T-cell (primary cell): Measurements from ENCODE around the gene MRFAP1L1. TPM values are rescaled to one million over a fixed set of nuclear protein-coding genes. Genes with fewer than 3 reads are reported as not detected.
"Not testable (repeated sequence)": the region's sequence is repeated elsewhere in the genome, so short reads cannot be mapped to it uniquely, and the experiment has no call there.

Source experiments
- ATAC-seq, 4 experiments: fragments of 200-7000 bp in 3 of 4; fragments of 150-1000 bp in 1 of 4; cut with Tn5 transposase; replicated peaks in 1 of 4; 1 replicate in 3 of 4; 2 replicates in 1 of 4; pipeline ENCODE4 v1.10.0; 2021; ENCODE audit warnings: moderate library complexity in 3 of 4, mild to moderate bottlenecking in 2 of 4, moderate number of reproducible peaks in 1 of 4
- CTCF ChIA-PET, 2 donors: fragments of 300-600 bp; sonication (Branson Sonifier 250); formaldehyde crosslinking; loops; one replicate each; lab custom pipeline; 2022; ENCODE audit warnings: antibody characterized with exemption in 2 of 2; lab: Charles Lee
- POLR2A ChIA-PET, 2 donors: fragments of 300-600 bp; sonication (Branson Sonifier 250); formaldehyde crosslinking; loops; one replicate each; lab custom pipeline; 2022; ENCODE audit warnings: antibody characterized with exemption in 2 of 2; lab: Charles Lee
- DNase-seq, 35 experiments: peaks; one replicate each; pipeline versions ENCODE4 v3.0.0 to v3.0.0-alpha.2; 2013 to 2023
- H3K27ac ChIP-seq: one replicate; pipeline ENCODE4 v1.5.1; 2013; ENCODE audit warnings: low read length
- H3K27me3 ChIP-seq, 2 experiments: replicated peaks in 1 of 2; 1 replicate in 1 of 2; 2 replicates in 1 of 2; pipeline versions ENCODE4 v1.6.1 to v1.7.0; 2013; ENCODE audit warnings: low read length in 1 of 2, mixed read lengths in 1 of 2; ENCODE audit not compliant: control insufficient read depth in 2 of 2, insufficient read depth in 2 of 2; ENCODE audit errors: extremely low read depth in 1 of 2
- H3K36me3 ChIP-seq, 2 donors: 1 replicate in 1 of 2; 2 replicates in 1 of 2; pipeline versions ENCODE4 v1.6.1 to v1.7.0; 2013; ENCODE audit warnings: low read length in 1 of 2; ENCODE audit not compliant: control insufficient read depth in 2 of 2, insufficient read depth in 1 of 2; ENCODE audit errors: extremely low read depth in 1 of 2
- H3K4me1 ChIP-seq, 2 experiments: 1 replicate in 1 of 2; 2 replicates in 1 of 2; pipeline versions ENCODE4 v1.6.1 to v1.7.0; 2013; ENCODE audit warnings: low read length in 2 of 2, mixed read lengths in 1 of 2; ENCODE audit not compliant: insufficient read depth in 2 of 2, control insufficient read depth in 1 of 2; ENCODE audit errors: extremely low read depth in 1 of 2
- H3K4me3 ChIP-seq, 2 donors: 1 replicate in 1 of 2; 2 replicates in 1 of 2; pipeline versions ENCODE4 v1.5.1 to v1.7.0; 2013; ENCODE audit warnings: mild to moderate bottlenecking in 2 of 2, low read length in 1 of 2, moderate library complexity in 1 of 2; ENCODE audit not compliant: control insufficient read depth in 1 of 2; ENCODE audit errors: extremely low read depth in 1 of 2
- H3K9me3 ChIP-seq: 2 replicates; pipeline ENCODE4 v1.7.0; 2013
- H3K27ac Mint-ChIP-seq, 2 donors: one replicate each; pipeline ENCODE4 v1.8.0; 2020 to 2021; ENCODE audit warnings: mild to moderate bottlenecking in 2 of 2, mixed read lengths in 2 of 2
- H3K27me3 Mint-ChIP-seq, 2 donors: one replicate each; pipeline ENCODE4 v1.8.0; 2021 to 2022; ENCODE audit warnings: mixed read lengths in 2 of 2
- H3K36me3 Mint-ChIP-seq: one replicate; pipeline ENCODE4 v1.8.0; 2021; ENCODE audit warnings: mixed read lengths
- H3K4me1 Mint-ChIP-seq, 3 donors: one replicate each; pipeline ENCODE4 v1.8.0; 2020 to 2022; ENCODE audit warnings: mixed read lengths in 3 of 3, mild to moderate bottlenecking in 1 of 3
- H3K4me3 Mint-ChIP-seq, 3 donors: one replicate each; pipeline ENCODE4 v1.8.0; 2020 to 2022; ENCODE audit warnings: mild to moderate bottlenecking in 3 of 3, mixed read lengths in 3 of 3, moderate library complexity in 3 of 3
- H3K9me3 Mint-ChIP-seq, 3 donors: one replicate each; pipeline ENCODE4 v1.8.0; 2020 to 2022; ENCODE audit warnings: mixed read lengths in 3 of 3
- WGBS: methylation state at CpG from one replicate; pipeline ENCODE4 v1.1.5; 2013; ENCODE audit warnings: missing lambda C conversion rate; ENCODE audit not compliant: insufficient coverage; 5-methylcytosine and 5-hydroxymethylcytosine counted together
- total RNA-seq, 35 experiments: library from RNA in 6 of 35; stranded (reverse) in 6 of 35; fragments of 120-200 nt in 1 of 35; gene quantifications; one replicate each; pipeline versions ENCODE4 v1.2.1 to v1.2.4 and lab custom pipeline; 2013 to 2026

The MRFAP1L1 gene
- total RNA-seq, 5 donors from 2014 or later (not counting 1 experiment from before 2014, with no cell fraction given) = 28.8 to 121 (median 112) TPM

GRCh38 chr4:6673660-6674499 is 35.8 kb downstream of the MRFAP1L1 start:
- Mint-ChIP-seq H3K9me3 (no peaks in the 10 kb centered on the region), H3K27ac (peak overlapping the region; percentile 97 to 98), H3K4me3 (peak overlapping the region; percentile 89 to 93 (median 92)), H3K36me3 (peaks cover 48% of the 10 kb centered on the region), H3K4me1 (peaks cover 46 to 52% (median 50%) of the 10 kb centered on the region in 3 donors), H3K27me3 (no peaks in the 10 kb centered on the region)
- Histone ChIP-seq H3K27me3 (no peaks in the 10 kb centered on the region), H3K4me1 (peaks cover 26 to 45% of the 10 kb centered on the region in 2 experiments), H3K36me3 (peaks cover 3 to 25% of the 10 kb centered on the region in 2 donors), H3K9me3 (no peaks in the 10 kb centered on the region), H3K27ac (peak overlapping the region; percentile 81), H3K4me3 (peak overlapping the region; percentile 69 to 72)
- CTCF ChIA-PET = interaction anchor here (0.5 to 3.0 kb wide), 30 partner anchors 14 to 1752 kb away, joined by 3 to 52 read pairs (median 6); partner anchors contain the start of genes BLOC1S4 (in 1 of the 2), MRFAP1 (in 1 of the 2), MRFAP1L1 (in 1 of the 2) and S100P (in 1 of the 2)
- POLR2A ChIA-PET = interaction anchor here (0.6 to 1.7 kb wide), 20 partner anchors 14 to 396 kb away, joined by 3 to 10 read pairs (median 4); partner anchors contain the start of genes BLOC1S4 (in 1 of the 2), MRFAP1 (in 1 of the 2) and MRFAP1L1 (in 1 of the 2)
- WGBS = under 1% methylated on average over 89 of the region's 89 CpGs
- DNase-seq (peak; percentile 75 to 98 (median 95)), ATAC-seq (peak; percentile 80 to 86 (median 84))

- CTCF ChIA-PET = interaction anchor here (0.6 to 3.0 kb wide), 13 partner anchors 14 to 203 kb away, joined by 3 to 48 read pairs (median 6); partner anchors contain the start of genes MRFAP1 (in 1 of the 2) and MRFAP1L1 (in 1 of the 2)
- DNase-seq = peak in 29 of 35 experiments; percentile 21 to 70 (median 44)
- H3K36me3 Mint-ChIP-seq = peaks cover 42% of the 10 kb centered on the region
- H3K9me3 Mint-ChIP-seq, H3K9me3 ChIP-seq, H3K27me3 Mint-ChIP-seq, H3K27me3 ChIP-seq: not testable (repeated sequence)
- Histone ChIP-seq H3K4me1 (peaks cover 26 to 41% of the 10 kb centered on the region in 2 experiments), H3K27ac (peak overlapping the region; percentile 81), H3K4me3 (peak overlapping the region; percentile 49 to 69), H3K36me3 (peaks cover 0 to 21% of the 10 kb centered on the region in 2 donors)
- ATAC-seq = peak in 3 of 4 experiments; percentile 5 to 17 (median 11)
- H3K27ac Mint-ChIP-seq = peak overlapping the region; percentile 97 to 98
- H3K4me1 Mint-ChIP-seq = peaks cover 40 to 46% (median 45%) of the 10 kb centered on the region in 3 donors
- 34% methylated on average over 9 of the region's 14 CpGs for WGBS
- H3K4me3 Mint-ChIP-seq = peak overlapping the region; percentile 89 to 93 (median 92)
- POLR2A ChIA-PET = interaction anchor here (0.6 to 1.6 kb wide), 8 partner anchors 17 to 111 kb away, joined by 3 to 10 read pairs (median 4); partner anchors contain the start of genes MRFAP1 (in 1 of the 2) and MRFAP1L1 (in 1 of the 2)
Measured at GRCh38 chr4:6673191-6673659, 36.4 kb downstream of the MRFAP1L1 start.

GRCh38 chr4:6672541-6673190 is 37.0 kb downstream of the MRFAP1L1 start:
- peak overlapping the region; percentile 81 for H3K27ac ChIP-seq
- H3K9me3 Mint-ChIP-seq = not testable (repeated sequence)

GRCh38 chr4:6672131-6672530 is 37.5 kb downstream of the MRFAP1L1 start:
- ChIA-PET CTCF (no interaction called here), POLR2A (interaction anchor here in 1 of 2 donors (1.0 kb wide), 1 partner anchor 38 kb away, joined by 3 read pairs; the partner anchor contains the start of gene MRFAP1L1)
- H3K27ac ChIP-seq = no peak overlapping the region
- peaks cover 20 to 36% of the 10 kb centered on the region in 2 experiments for H3K4me1 ChIP-seq
- Mint-ChIP-seq H3K4me1 (peaks cover 31 to 37% (median 35%) of the 10 kb centered on the region in 3 donors), H3K4me3 (no peak overlapping the region), H3K9me3 (no peaks in the 10 kb centered on the region), H3K27ac (no peak overlapping the region), H3K27me3 (no peaks in the 10 kb centered on the region), H3K36me3 (peaks cover 34% of the 10 kb centered on the region)
- H3K27me3 ChIP-seq = no peaks in the 10 kb centered on the region
- 100% methylated on average over 3 of the region's 19 CpGs for WGBS
- H3K9me3 ChIP-seq = no peaks in the 10 kb centered on the region
- H3K4me3 ChIP-seq = no peak overlapping the region
- peaks cover 0 to 20% of the 10 kb centered on the region in 2 donors for H3K36me3 ChIP-seq
- DNase-seq (no peak), ATAC-seq (no peak)

More at GRCh38 chr4:6672541-6673190, 37.0 kb downstream of the MRFAP1L1 start:
- H3K9me3 ChIP-seq, ATAC-seq, DNase-seq, H3K27me3 ChIP-seq, H3K4me3 ChIP-seq, H3K27me3 Mint-ChIP-seq: not testable (repeated sequence)
- Histone ChIP-seq H3K36me3 (peaks cover 0 to 21% of the 10 kb centered on the region in 2 donors), H3K4me1 (peaks cover 25 to 41% of the 10 kb centered on the region in 2 experiments)
- WGBS = 98% methylated on average over 20 of the region's 34 CpGs
- Mint-ChIP-seq H3K36me3 (peaks cover 40% of the 10 kb centered on the region), H3K27ac (peak overlapping the region; percentile 97 to 98), H3K4me3 (peak overlapping the region; percentile 89 to 93 (median 92)), H3K4me1 (peaks cover 36 to 42% (median 40%) of the 10 kb centered on the region in 3 donors)
- CTCF ChIA-PET = interaction anchor here (0.7 to 3.0 kb wide), 8 partner anchors 14 to 201 kb away, joined by 3 to 48 read pairs (median 6); partner anchors contain the start of gene MRFAP1L1 (in 1 of the 2)
- POLR2A ChIA-PET = interaction anchor here in 1 of 2 donors (1.0 to 1.6 kb wide), 5 partner anchors 18 to 37 kb away, joined by 3 to 10 read pairs (median 3); partner anchors contain the start of genes MRFAP1 and MRFAP1L1

- no peaks in the 10 kb centered on the region for H3K9me3 ChIP-seq
- DNase-seq (no peak), ATAC-seq (no peak)
- Mint-ChIP-seq H3K4me1 (peaks cover 26 to 32% (median 30%) of the 10 kb centered on the region in 3 donors), H3K36me3 (peaks cover 31% of the 10 kb centered on the region), H3K4me3 (no peak overlapping the region), H3K27ac (no peak overlapping the region), H3K27me3 (no peaks in the 10 kb centered on the region), H3K9me3 (no peaks in the 10 kb centered on the region)
- no peak overlapping the region for H3K27ac ChIP-seq
- no peak overlapping the region for H3K4me3 ChIP-seq
- ChIA-PET POLR2A (interaction anchor here (0.6 to 1.0 kb wide), 2 partner anchors 38 to 228 kb away, joined by 3 to 5 read pairs; partner anchors contain the start of gene MRFAP1L1 (in 1 of the 2)), CTCF (interaction anchor here in 1 of 2 donors (1.4 kb wide), 1 partner anchor 29 kb away, joined by 3 read pairs; no protein-coding TSS in a partner anchor)
- H3K36me3 ChIP-seq = peaks cover 0 to 15% of the 10 kb centered on the region in 2 donors
- no peaks in the 10 kb centered on the region for H3K27me3 ChIP-seq
- peaks cover 19 to 31% of the 10 kb centered on the region in 2 experiments for H3K4me1 ChIP-seq
- no CpG with 5 or more reads among the region's 1 CpG for WGBS
Measured at GRCh38 chr4:6671648-6672047, 38.0 kb downstream of the MRFAP1L1 start.
